Measurements from ENCODE around the gene ERVK3-1.

Gene ERVK3-1

DNA sequence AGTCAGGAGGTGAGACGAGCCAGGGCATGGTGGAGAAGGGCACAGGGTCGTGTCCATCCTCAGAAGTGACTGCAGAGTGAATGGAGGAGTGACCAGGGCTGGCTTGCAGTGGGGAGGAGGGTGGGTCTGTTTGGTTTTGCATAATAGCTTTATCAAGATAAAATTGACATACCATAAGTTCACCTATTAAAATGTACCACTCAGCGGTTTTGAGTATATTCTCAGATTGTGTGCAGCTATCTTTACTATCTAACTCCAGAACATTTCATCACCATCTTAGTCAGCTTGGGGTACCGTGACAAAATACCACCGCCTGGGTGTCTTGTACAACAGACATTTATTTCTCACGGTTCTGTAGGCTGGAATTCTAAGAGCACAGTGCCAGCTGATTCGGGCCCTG lies 13.2 kb upstream of the ERVK3-1 start:
- TF ChIP-seq, protein P1, sequence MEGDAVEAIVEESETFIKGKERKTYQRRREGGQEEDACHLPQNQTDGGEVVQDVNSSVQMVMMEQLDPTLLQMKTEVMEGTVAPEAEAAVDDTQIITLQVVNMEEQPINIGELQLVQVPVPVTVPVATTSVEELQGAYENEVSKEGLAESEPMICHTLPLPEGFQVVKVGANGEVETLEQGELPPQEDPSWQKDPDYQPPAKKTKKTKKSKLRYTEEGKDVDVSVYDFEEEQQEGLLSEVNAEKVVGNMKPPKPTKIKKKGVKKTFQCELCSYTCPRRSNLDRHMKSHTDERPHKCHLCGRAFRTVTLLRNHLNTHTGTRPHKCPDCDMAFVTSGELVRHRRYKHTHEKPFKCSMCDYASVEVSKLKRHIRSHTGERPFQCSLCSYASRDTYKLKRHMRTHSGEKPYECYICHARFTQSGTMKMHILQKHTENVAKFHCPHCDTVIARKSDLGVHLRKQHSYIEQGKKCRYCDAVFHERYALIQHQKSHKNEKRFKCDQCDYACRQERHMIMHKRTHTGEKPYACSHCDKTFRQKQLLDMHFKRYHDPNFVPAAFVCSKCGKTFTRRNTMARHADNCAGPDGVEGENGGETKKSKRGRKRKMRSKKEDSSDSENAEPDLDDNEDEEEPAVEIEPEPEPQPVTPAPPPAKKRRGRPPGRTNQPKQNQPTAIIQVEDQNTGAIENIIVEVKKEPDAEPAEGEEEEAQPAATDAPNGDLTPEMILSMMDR (IDR thresholded peaks at IDR 0.05) = no peak

DNA sequence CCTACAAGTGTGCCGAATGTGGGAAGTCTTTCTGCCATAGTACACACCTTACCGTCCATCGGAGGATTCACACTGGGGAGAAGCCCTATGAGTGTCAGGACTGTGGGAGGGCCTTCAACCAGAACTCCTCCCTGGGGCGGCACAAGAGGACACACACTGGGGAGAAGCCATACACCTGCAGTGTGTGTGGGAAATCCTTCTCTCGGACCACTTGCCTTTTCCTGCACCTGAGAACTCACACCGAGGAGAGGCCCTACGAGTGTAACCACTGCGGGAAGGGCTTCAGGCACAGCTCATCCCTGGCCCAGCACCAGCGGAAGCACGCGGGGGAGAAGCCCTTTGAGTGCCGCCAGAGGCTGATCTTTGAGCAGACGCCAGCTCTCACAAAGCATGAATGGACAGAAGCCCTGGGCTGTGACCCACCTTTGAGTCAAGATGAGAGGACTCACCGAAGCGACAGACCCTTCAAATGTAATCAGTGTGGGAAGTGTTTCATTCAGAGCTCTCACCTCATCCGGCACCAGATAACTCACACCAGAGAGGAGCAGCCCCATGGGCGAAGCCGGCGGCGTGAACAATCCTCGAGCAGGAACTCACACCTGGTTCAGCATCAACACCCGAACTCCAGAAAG lies 10.3 kb upstream of the ERVK3-1 start:
- TF ChIP-seq, protein P1 (IDR thresholded peaks at IDR 0.05) = no peak

DNA sequence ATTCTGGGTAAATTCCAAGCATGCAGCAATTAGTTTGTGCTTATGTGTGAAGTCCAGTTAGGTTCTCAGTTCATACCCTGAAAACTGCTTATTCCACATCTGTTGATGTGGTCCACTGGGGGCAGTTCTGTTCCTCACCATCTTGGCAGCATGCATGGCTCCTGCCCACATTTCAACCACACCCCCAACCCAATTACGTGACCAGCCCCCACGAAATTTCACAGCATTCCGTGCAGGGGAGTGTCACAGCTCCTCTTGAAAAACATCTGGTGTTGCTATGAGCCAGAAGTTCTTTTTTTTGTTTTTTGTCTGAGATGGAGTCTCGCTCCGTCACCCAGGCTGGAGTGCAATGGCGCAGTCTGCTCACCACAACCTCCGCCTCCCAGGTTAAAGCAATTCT lies 9.1 kb upstream of the ERVK3-1 start:
- TF ChIP-seq, protein P1 (IDR thresholded peaks at IDR 0.05) = no peak

DNA sequence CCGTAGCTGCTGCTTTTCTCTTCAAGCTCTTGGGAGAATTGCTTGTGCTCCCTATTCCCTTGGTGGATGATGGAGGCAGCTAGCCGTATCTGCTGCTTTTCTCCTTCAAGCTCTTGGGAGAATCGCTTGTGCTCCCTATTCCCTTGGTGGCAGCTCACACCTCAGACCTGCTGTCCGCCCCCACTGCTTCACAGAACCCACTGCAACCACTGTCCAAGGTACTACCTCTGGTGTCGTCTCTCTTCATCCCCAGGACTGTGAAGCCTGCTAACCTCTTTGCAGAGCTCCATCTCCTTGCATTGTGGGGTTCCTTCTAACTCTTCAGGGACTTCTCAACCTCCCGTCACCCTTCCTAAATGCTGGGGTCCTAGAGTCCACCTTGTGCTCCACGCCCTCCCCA lies 4.6 kb upstream of the ERVK3-1 start:
- TF ChIP-seq, protein P1 (IDR thresholded peaks at IDR 0.05) = no peak

DNA sequence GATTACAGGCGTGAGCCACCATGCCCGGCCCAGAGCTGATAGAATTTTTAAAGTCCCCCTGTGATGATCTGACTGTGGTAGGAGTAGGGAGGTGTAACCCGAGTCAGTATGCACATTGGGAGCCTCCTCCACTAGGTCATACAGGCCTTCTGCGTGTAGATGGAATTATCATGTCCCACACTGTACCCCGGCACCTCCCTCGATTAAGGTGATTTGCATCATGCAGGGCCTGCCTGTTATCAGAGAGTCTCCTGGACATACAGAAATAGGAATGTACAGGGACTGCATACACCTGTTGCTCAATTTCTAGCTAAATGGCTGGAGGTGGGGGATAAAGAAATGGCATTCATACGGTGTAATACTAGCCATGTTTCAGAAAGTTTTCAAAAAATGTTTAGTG lies 922 bp upstream of the ERVK3-1 start:
- TF ChIP-seq, protein P1 (IDR thresholded peaks at IDR 0.05) = no peak

DNA sequence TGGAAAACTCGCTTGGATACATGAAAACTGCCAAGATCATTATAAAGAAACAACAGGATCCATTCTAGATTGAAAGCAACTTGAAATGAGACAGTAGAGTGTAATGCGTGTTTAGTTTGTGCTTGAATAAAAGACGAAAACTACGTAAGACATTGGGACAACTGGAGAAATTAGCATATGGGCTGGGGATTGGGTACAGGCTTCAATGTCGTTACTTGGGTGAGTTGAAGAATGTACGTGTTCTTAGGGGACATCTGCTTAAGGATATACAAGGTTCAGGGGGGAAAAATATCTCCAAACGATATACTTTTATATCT lies 471 bp upstream of the ERVK3-1 start:
- TF ChIP-seq, protein P1 (IDR thresholded peaks at IDR 0.05) = no peak

DNA sequence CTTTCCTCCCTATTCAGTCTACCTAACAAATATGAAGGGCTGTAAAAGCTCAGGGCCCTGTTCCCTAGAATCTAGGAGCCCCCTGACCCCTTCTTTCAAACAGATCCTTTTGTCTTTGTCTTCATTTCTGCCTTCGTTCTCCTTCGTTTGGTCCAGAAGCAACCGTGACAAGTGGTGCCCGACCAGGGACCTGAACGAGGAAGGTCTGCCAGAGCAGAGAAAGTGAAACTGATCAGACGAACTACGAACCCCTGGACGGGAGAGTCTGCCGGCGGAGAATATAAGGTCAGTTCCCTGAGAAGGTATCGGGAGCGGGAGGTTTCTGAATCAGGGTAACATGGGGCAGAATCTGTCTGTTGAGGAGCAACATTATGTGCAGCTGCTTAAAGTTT lies 751 bp downstream of the ERVK3-1 start:
- TF ChIP-seq, protein P1 (IDR thresholded peaks at IDR 0.05) = no peak

DNA sequence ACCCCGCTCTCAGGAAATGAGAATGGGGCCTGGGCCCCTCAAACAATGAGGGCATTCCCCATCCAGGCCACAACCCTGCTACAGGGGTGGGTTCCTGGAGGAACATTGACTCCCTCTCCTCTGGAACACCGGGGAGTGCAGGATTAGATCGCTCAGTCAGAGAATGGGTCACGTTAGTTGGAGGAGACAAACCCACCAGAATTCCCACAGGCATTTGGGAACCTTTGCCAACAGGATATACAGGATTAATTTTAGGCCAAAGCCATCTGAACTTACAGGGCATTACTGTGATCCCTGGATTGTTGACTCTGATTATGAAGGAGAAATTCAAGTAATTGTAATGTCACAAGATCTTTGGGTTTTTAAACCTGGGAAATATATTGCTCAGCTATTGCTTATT lies 2.6 kb downstream of the ERVK3-1 start:
- TF ChIP-seq, protein P1 (IDR thresholded peaks at IDR 0.05) = no peak

All from LNCAP (cell line).